ENCODE data around the gene FFAR3. TPM values are rescaled to one million over a fixed set of nuclear protein-coding genes. Genes with fewer than 3 reads are reported as not detected.

FFAR3 gene
- 0.16 TPM in 1 of 2 replicates, not detected in the other for total RNA-seq

- ATAC-seq (ENCODE audit: low read depth) = no peak
These were observed at the start of gene FFAR3 for GRCh38 chr19:35357867-35358573. Gene FFAR3 (plus strand): TSS chr19:35358460. CDS start chr19:35358891, 431 bp downstream.

GRCh38 chr19:35308910-35309309, 49.4 kb upstream of the FFAR3 start:
- DNase-seq (no peak), ATAC-seq (ENCODE audit: low read depth) (no peak)
- TF ChIP-seq CTCF (IDR thresholded peaks at IDR 0.05) = no peak
- intact Hi-C loops (cut with micrococcal nuclease) = no loop called here
- Mint-ChIP-seq H3K27ac (no peak overlapping the region), H3K4me3 (no peak overlapping the region), H3K9me3 (no peaks in the 10 kb centered on the region), H3K27me3 (no peaks in the 10 kb centered on the region), H3K36me3 (ENCODE audit: low read depth) (no peaks in the 10 kb centered on the region), H3K4me1 (peaks cover 62% of the 10 kb centered on the region)
- CTCF ChIA-PET = no interaction called here
- POLR2A ChIA-PET = interaction anchor here (0.8 kb wide), 1 partner anchor 10 kb away, joined by 3 read pairs; no protein-coding TSS in a partner anchor

More at GRCh38 chr19:35357867-35358573, at the start of gene FFAR3:
- Mint-ChIP-seq H3K27ac (no peak within 1 kb of the TSS), H3K36me3 (ENCODE audit: low read depth) (no peaks in the 10 kb centered on the region), H3K27me3 (peaks cover 8% of the 10 kb centered on the region), H3K9me3 (no peaks in the 10 kb centered on the region), H3K4me1 (peaks cover 5% of the 10 kb centered on the region), H3K4me3 (no peak within 1 kb of the TSS)
- no peak for TF ChIP-seq CTCF (IDR thresholded peaks at IDR 0.05)
- ChIA-PET CTCF (interaction anchor here (0.8 to 2.5 kb wide), 3 partner anchors 105 to 152 kb away, joined by 3 to 13 read pairs (median 7); no protein-coding TSS in a partner anchor), POLR2A (interaction anchor here (1.6 kb wide), 1 partner anchor 11 kb away, joined by 5 read pairs; the partner anchor contains the start of gene FFAR1)
- no peak for DNase-seq
- intact Hi-C loops (cut with micrococcal nuclease) = no loop called here

- ATAC-seq (ENCODE audit: low read depth) (no peak), DNase-seq (no peak)
- CTCF ChIA-PET = no interaction called here
- H3K4me3 Mint-ChIP-seq = no peak overlapping the region
- H3K27me3 Mint-ChIP-seq = no peaks in the 10 kb centered on the region
- H3K36me3 Mint-ChIP-seq (ENCODE audit: low read depth) = no peaks in the 10 kb centered on the region
- peaks cover 65% of the 10 kb centered on the region for H3K4me1 Mint-ChIP-seq
- intact Hi-C loops (cut with micrococcal nuclease) = no loop called here
- no peaks in the 10 kb centered on the region for H3K9me3 Mint-ChIP-seq
- no peak overlapping the region for H3K27ac Mint-ChIP-seq
- POLR2A ChIA-PET = interaction anchor here (0.6 kb wide), 1 partner anchor 21 kb away, joined by 3 read pairs; no protein-coding TSS in a partner anchor
- TF ChIP-seq CTCF (IDR thresholded peaks at IDR 0.05) = no peak
These were observed 48.6 kb upstream of the FFAR3 start for GRCh38 chr19:35309481-35310279.

GRCh38 chr19:35310331-35310730, 47.9 kb upstream of the FFAR3 start:
- no peaks in the 10 kb centered on the region for H3K36me3 Mint-ChIP-seq (ENCODE audit: low read depth)
- no peak for ATAC-seq (ENCODE audit: low read depth)
- no peaks in the 10 kb centered on the region for H3K9me3 Mint-ChIP-seq
- no peaks in the 10 kb centered on the region for H3K27me3 Mint-ChIP-seq
- H3K27ac Mint-ChIP-seq = no peak overlapping the region
- intact Hi-C loops (cut with micrococcal nuclease) = no loop called here
- no peak overlapping the region for H3K4me3 Mint-ChIP-seq
- peaks cover 68% of the 10 kb centered on the region for H3K4me1 Mint-ChIP-seq
- CTCF ChIA-PET = no interaction called here
- no peak for DNase-seq
- no peak for TF ChIP-seq CTCF (IDR thresholded peaks at IDR 0.05)
- POLR2A ChIA-PET = interaction anchor here (0.6 kb wide), 1 partner anchor 20 kb away, joined by 3 read pairs; no protein-coding TSS in a partner anchor
